Activated CD4-positive, alpha-beta T cell treated with anti-CD3 and anti-CD28 coated beads for 36 hours (primary cell): ENCODE measurements around the gene ARHGEF16. TPM values are rescaled to one million over a fixed set of nuclear protein-coding genes. Genes with fewer than 3 reads are reported as not detected.

Experiments
- ATAC-seq: fragments of 200-7000 bp; cut with Tn5 transposase; one replicate; pipeline ENCODE4 v1.10.0; 2021; ENCODE audit warnings: mild to moderate bottlenecking, moderate library complexity
- CTCF ChIA-PET: fragments of 350-600 bp; sonication (Branson Sonifier 250); formaldehyde crosslinking; loops from one replicate; lab custom pipeline; 2021; ENCODE audit warnings: antibody characterized with exemption; lab: Charles Lee
- POLR2A ChIA-PET: fragments of 350-600 bp; sonication (Branson Sonifier 250); formaldehyde crosslinking; loops from one replicate; lab custom pipeline; 2021; ENCODE audit warnings: antibody characterized with exemption, inconsistent platforms; lab: Charles Lee
- DNase-seq: peaks from one replicate; pipeline ENCODE4 v3.0.0-alpha.2; 2020
- H3K27ac Mint-ChIP-seq: one replicate; pipeline ENCODE4 v1.8.0; 2021; ENCODE audit warnings: mixed read lengths
- H3K27me3 Mint-ChIP-seq: one replicate; pipeline ENCODE4 v1.8.0; 2021; ENCODE audit warnings: mixed read lengths
- H3K36me3 Mint-ChIP-seq: one replicate; pipeline ENCODE4 v1.8.0; 2021; ENCODE audit warnings: low read depth, mixed read lengths
- H3K4me1 Mint-ChIP-seq: one replicate; pipeline ENCODE4 v1.8.0; 2021; ENCODE audit warnings: mixed read lengths
- H3K4me3 Mint-ChIP-seq: one replicate; pipeline ENCODE4 v1.8.0; 2021; ENCODE audit warnings: mild to moderate bottlenecking, moderate library complexity, mixed read lengths
- H3K9me3 Mint-ChIP-seq: one replicate; pipeline ENCODE4 v1.8.0; 2021; ENCODE audit warnings: low read depth, mixed read lengths
- intact Hi-C, 2 experiments: fragments of 100-400 bp; cut with DNase I in 1 of 2; cut with micrococcal nuclease in 1 of 2; formaldehyde crosslinking; loops; one replicate each; pipeline versions ENCODE4 v1.14.2 to v1.15.1; 2022 to 2024; cut with DNase I, micrococcal nuclease
- total RNA-seq, 2 experiments: library from RNA; stranded (reverse); gene quantifications; one replicate each; pipeline ENCODE4 v1.2.3, GENCODE V29; 2021

ARHGEF16 gene
- total RNA-seq, 2 experiments from 2014 or later, result not detected

DNA sequence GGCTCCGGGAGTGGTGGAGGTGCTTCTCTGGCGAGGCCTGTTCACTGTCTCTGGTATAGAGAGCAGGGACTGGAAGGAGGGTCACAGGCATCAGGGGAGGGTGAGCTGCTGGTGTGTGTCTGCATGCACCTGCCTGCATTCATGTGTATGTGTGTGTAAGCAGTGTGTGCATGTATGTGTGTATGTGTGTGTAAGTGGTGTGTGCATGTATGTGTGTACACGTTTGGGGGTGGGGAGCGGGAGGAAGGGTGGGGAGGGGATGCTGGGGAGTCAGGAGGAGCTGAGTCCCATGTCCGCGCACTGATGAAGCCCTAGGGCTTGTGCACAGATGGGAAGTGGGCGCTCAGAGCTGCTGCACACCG is 49.0 kb downstream of the ARHGEF16 start:
- ATAC-seq (no peak), DNase-seq (no peak)
- intact Hi-C loops, result no loop called here
- Mint-ChIP-seq H3K4me1 (no peaks in the 10 kb centered on the region), H3K4me3 (no peak overlapping the region), H3K9me3 (no peaks in the 10 kb centered on the region), H3K27ac (no peak overlapping the region), H3K27me3 (no peaks in the 10 kb centered on the region), H3K36me3 (no peaks in the 10 kb centered on the region)
- CTCF ChIA-PET, result no interaction called here
- POLR2A ChIA-PET, result no interaction called here

DNA sequence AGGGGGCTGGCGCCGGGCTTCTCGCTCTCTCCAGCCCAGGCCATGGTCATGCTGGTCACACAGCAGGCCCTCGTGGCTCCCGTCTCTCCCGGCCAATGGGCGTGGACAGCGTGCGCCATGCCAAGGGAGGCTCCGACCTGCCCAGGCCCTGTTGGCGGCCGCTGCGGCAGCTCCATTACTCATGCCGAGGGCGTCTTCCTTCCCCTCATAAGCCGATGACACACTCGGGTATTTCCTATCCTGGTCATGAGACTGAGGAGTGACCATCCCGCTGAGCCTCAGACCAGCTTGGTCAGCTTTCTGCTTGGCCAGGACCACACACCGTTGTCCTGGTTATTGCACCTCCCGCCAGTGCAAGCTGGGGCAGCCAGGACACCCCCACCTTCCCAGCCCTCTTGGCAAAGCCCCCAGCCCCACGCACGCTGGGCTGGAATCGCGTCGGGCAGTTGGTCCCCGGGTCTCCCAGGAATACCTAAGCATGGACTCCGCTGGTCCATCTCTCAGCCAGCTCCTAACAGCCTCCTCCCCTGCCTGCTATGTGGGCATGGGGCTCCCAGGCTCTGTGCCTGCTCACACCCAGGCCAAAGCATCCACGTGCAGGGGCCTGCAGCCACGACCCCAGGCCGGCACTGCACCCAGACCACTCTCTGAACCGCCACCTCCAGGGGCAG is 49.8 kb downstream of the ARHGEF16 start:
- DNase-seq (no peak), ATAC-seq (no peak)
- ChIA-PET CTCF (interaction anchor here (1.0 kb wide), 1 partner anchor 14 kb away, joined by 4 read pairs; no protein-coding TSS in a partner anchor), POLR2A (no interaction called here)
- Mint-ChIP-seq H3K27me3 (no peaks in the 10 kb centered on the region), H3K9me3 (no peaks in the 10 kb centered on the region), H3K36me3 (no peaks in the 10 kb centered on the region), H3K4me1 (no peaks in the 10 kb centered on the region), H3K27ac (no peak overlapping the region), H3K4me3 (no peak overlapping the region)
- intact Hi-C loops, result no loop called here

DNA sequence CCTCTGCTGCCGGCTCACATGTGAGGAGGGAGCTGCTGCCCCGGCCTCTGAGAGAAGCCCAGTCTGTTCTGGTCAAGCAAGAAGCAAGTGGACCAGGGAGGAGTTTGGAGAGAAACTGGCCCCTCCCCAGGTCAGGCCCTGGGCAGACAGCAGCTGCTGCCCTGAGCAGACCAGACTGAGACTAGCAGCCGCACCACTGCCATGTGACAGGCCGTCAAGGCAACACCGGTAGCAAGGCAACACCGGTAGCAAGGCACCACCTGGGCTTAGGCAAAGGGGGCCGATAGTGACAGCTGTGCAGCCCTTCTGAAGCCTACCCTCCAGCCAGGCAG is 50.3 kb downstream of the ARHGEF16 start:
- Mint-ChIP-seq H3K36me3 (no peaks in the 10 kb centered on the region), H3K4me1 (no peaks in the 10 kb centered on the region), H3K27me3 (no peaks in the 10 kb centered on the region), H3K27ac (no peak overlapping the region), H3K9me3 (no peaks in the 10 kb centered on the region), H3K4me3 (no peak overlapping the region)
- POLR2A ChIA-PET, result no interaction called here
- DNase-seq (no peak), ATAC-seq (no peak)
- intact Hi-C loops, result no loop called here
- CTCF ChIA-PET, result interaction anchor here (1.0 kb wide), 1 partner anchor 14 kb away, joined by 4 read pairs; no protein-coding TSS in a partner anchor

DNA sequence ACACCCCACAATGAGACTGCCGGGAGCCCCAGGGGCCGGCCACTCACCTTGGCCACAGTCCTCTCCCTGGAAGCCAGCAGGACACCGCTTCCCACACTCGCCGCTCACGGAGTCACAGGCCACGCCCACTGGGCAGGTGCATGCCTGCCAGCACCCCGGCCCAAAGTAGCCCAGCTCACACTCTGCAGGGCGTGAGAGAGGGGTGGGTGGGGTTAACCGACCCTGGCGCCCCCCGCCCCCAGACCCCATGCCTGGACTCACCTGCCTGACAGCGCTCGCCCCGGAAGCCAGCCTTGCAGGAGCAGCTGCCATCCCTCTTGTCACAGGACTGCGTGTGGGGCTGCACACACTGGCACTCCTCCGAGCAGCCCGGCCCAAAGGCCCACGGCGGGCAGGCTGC is 50.7 kb downstream of the ARHGEF16 start:
- intact Hi-C loops, result no loop called here
- DNase-seq (no peak), ATAC-seq (no peak)
- no peak overlapping the region for H3K27ac Mint-ChIP-seq
- H3K9me3 Mint-ChIP-seq, result no peaks in the 10 kb centered on the region
- no peaks in the 10 kb centered on the region for H3K27me3 Mint-ChIP-seq
- no peaks in the 10 kb centered on the region for H3K36me3 Mint-ChIP-seq
- CTCF ChIA-PET, result no interaction called here
- no peaks in the 10 kb centered on the region for H3K4me1 Mint-ChIP-seq
- POLR2A ChIA-PET, result no interaction called here
- H3K4me3 Mint-ChIP-seq, result no peak overlapping the region

DNA sequence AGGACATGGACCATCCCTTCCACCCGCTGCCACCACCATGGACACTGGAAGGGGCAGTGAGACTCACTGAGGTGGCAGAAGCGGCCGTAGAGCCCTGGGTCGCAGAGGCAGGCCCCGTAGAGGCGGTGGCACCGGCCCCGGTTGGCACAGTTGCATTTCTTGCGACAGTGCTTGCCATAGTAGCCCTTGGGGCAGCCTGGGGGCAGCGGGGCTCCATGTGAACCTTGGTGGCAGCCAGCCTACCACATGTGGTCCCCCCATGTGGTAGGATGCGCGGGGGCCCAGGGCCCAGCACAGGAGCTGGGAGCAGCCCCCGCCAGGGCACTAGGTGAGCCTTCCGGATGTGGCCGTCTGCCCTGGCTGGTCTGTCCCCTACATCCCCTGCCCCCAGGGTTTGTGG is 51.6 kb downstream of the ARHGEF16 start:
- no peak for DNase-seq
- CTCF ChIA-PET, result interaction anchor here (0.5 kb wide), 1 partner anchor 1328 kb away, joined by 3 read pairs; no protein-coding TSS in a partner anchor
- Mint-ChIP-seq H3K36me3 (no peaks in the 10 kb centered on the region), H3K27me3 (no peaks in the 10 kb centered on the region), H3K4me1 (no peaks in the 10 kb centered on the region), H3K9me3 (no peaks in the 10 kb centered on the region), H3K27ac (no peak overlapping the region), H3K4me3 (no peak overlapping the region)
- intact Hi-C loops, result no loop called here
- POLR2A ChIA-PET, result no interaction called here
- no peak for ATAC-seq

DNA sequence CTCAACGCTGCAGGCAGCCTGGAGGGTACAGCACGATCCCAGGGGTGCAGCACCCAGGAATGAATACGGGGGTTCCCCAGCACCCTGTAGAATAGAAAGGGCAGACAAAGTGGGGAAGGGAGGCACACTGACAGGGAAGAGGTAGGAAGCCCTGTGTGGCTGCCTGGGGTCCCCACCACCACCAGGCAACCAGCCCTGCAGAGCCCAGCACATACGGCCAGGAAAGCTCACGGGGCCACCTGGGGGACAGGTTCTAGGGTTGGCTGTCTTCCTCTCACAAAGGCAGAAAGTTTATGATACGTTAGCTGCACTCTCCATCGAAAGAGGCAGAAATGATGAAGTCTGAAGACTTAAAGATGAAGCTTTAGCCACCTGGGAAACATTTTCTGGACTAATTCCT is 52.5 kb downstream of the ARHGEF16 start:
- no peak overlapping the region for H3K27ac Mint-ChIP-seq
- intact Hi-C loops, result no loop called here
- H3K9me3 Mint-ChIP-seq, result no peaks in the 10 kb centered on the region
- DNase-seq, result no peak
- ATAC-seq, result no peak
- H3K27me3 Mint-ChIP-seq, result no peaks in the 10 kb centered on the region
- POLR2A ChIA-PET, result no interaction called here
- no peaks in the 10 kb centered on the region for H3K4me1 Mint-ChIP-seq
- CTCF ChIA-PET, result no interaction called here
- H3K36me3 Mint-ChIP-seq, result no peaks in the 10 kb centered on the region
- no peak overlapping the region for H3K4me3 Mint-ChIP-seq

DNA sequence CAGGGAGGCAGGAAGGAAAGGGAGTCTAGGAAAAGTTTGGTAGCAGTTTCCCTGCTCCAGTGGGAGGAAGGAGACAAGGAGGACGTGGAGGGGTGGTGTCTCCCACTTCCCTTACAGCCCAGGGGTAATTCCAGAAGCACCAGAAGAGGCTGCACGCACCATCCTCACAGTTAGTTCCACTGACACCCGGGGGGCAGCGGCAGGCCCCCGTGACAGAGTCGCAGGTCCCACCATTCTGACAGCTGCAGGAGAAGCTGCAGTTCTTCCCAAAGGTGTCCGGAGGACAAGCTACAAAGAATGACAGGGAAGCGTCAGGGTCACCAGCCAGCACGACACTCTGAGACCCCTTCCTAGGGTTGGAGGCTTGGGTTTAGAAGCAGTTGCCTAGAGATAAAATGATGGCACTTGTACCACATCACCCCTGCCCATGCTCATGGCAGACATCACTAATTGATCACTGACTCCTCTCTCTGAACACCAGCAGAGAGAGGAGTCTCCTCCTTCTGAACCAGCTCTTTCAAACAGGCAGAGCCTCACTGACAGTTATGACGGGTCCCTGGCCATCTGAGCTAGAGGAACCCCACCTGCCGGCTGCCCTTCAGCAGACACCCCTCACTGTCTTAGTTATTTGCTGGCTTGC is 53.3 kb downstream of the ARHGEF16 start:
- Mint-ChIP-seq H3K36me3 (peaks cover 3% of the 10 kb centered on the region), H3K4me3 (no peak overlapping the region), H3K27me3 (no peaks in the 10 kb centered on the region), H3K9me3 (no peaks in the 10 kb centered on the region), H3K4me1 (no peaks in the 10 kb centered on the region), H3K27ac (no peak overlapping the region)
- intact Hi-C loops, result no loop called here
- CTCF ChIA-PET, result no interaction called here
- DNase-seq (no peak), ATAC-seq (no peak)
- POLR2A ChIA-PET, result no interaction called here

DNA sequence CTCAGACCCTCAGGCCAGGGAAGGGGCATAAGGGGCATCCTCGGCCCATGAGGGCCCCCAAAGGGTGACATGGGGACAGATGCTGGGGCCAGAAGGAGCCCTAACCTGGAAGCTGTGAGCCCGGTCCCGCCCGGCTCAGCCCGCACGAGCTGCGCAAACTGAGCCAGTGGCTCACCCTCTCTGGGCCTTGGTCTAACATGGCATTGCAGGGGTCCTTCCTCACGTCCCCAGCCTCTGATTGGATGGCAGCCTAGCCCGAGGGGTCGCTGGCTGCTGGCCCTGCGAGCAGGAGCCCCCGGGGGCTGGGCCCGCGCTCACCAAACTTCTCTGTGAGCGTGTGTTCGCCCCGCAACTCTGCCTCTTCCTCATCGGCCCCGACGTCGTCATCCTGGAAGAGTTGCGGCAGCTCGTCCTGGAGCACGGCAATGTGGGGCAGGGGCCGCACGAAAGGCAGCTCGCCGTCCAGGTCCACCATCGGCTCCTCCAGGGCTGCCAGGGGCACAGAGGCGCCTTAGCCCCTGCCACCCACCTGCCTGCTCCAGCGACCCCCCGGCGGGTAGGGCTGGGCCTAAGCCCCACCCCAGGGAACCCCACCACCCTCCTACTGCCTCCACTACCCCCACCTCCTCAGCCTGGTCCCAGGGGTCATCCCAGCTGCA is 54.4 kb downstream of the ARHGEF16 start:
- no peaks in the 10 kb centered on the region for H3K27me3 Mint-ChIP-seq

DNA sequence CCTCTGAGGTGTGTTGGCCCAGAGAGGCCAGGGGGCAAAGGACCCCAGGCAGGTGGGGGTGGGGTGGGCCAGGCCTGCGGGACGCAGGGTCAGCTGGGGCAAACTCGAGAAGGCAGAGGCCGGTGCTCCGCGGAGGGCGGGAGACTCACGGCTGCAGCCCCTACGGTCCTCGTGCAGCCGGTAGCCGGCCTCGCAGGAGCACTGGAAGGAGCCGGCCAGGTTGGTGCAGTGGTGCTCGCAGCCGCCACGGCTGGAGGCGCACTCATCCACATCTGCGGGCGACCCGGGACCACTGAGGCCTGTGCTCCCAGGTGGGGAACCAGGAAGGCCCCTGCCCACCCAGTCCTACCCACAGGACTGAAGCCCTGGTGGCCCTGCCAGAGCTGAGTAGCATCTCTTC is 55.3 kb downstream of the ARHGEF16 start:
- DNase-seq (no peak), ATAC-seq (no peak)
- CTCF ChIA-PET, result interaction anchor here (0.6 kb wide), 1 partner anchor 8 kb away, joined by 3 read pairs; no protein-coding TSS in a partner anchor
- Mint-ChIP-seq H3K9me3 (no peaks in the 10 kb centered on the region), H3K36me3 (peaks cover 3% of the 10 kb centered on the region), H3K4me3 (no peak overlapping the region), H3K27me3 (no peaks in the 10 kb centered on the region), H3K27ac (no peak overlapping the region), H3K4me1 (no peaks in the 10 kb centered on the region)
- intact Hi-C loops, result no loop called here
- POLR2A ChIA-PET, result no interaction called here

More for the DNA sequence above, 54.4 kb downstream of the ARHGEF16 start:
- Mint-ChIP-seq H3K27ac (no peak overlapping the region), H3K9me3 (no peaks in the 10 kb centered on the region), H3K4me1 (no peaks in the 10 kb centered on the region), H3K36me3 (peaks cover 3% of the 10 kb centered on the region), H3K4me3 (no peak overlapping the region)
- DNase-seq (no peak), ATAC-seq (no peak)
- ChIA-PET CTCF (no interaction called here), POLR2A (no interaction called here)
- intact Hi-C loops, result no loop called here

DNA sequence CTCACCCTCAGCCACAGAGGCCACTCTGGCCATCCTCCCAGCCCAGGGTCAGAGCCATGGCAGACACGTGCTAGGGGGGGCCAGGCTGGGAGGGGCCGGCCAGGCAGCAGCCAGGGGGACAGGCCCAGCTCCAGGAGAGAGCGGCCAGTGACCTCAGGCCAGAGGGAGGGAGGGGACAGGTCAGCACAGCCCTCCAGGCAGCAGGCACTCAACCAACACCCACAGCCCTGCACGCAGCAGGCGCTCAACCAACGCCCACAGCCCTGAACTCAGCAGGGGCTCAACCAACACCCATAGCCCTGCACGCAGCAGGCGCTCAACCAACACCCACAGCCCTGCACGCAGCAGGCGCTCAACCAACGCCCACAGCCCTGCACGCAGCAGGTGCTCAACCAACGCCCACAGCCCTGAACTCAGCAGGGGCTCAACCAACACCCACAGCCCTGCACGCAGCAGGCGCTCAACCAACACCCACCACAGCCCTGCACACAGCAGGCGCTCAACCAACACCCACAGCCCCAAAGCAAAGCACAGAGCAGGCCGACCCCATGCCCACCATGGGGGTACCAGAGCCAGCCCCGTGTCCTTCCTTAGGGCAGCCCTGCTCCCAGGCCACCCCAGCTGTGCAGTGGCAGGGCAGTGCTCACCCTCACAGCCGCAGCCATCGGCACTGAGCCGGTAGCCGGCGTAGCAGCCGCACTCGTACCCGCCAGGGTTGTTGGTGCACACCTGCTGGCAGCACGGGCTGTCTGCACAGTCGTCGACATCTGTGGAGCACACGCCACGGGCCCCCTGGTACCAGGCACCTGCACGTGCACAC is 55.9 kb downstream of the ARHGEF16 start:
- ATAC-seq (no peak), DNase-seq (no peak)
- peaks cover 3% of the 10 kb centered on the region for H3K36me3 Mint-ChIP-seq
- intact Hi-C loops, result no loop called here
- no peaks in the 10 kb centered on the region for H3K4me1 Mint-ChIP-seq
- H3K27me3 Mint-ChIP-seq, result no peaks in the 10 kb centered on the region
- no peak overlapping the region for H3K4me3 Mint-ChIP-seq
- H3K9me3 Mint-ChIP-seq, result no peaks in the 10 kb centered on the region
- CTCF ChIA-PET, result interaction anchor here (0.6 kb wide), 1 partner anchor 8 kb away, joined by 3 read pairs; no protein-coding TSS in a partner anchor
- H3K27ac Mint-ChIP-seq, result no peak overlapping the region
- POLR2A ChIA-PET, result no interaction called here

DNA sequence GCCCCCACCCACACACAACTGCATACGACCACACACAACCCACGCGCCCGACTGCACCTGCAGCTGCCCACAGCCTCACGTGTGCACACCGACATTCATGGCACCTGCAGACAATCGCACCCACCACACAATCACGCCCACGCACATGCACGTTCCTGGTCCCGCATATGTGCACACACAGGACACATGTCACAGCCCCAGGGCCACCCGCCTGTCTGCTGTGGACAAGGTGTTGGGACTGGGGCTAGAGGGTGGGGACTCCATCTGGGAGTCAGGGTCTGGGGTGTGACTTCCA is 56.4 kb downstream of the ARHGEF16 start:
- POLR2A ChIA-PET, result no interaction called here
- H3K9me3 Mint-ChIP-seq, result no peaks in the 10 kb centered on the region
- no peak for ATAC-seq

More for the DNA sequence above, 56.4 kb downstream of the ARHGEF16 start:
- Mint-ChIP-seq H3K27ac (no peak overlapping the region), H3K4me3 (no peak overlapping the region), H3K27me3 (no peaks in the 10 kb centered on the region), H3K4me1 (no peaks in the 10 kb centered on the region), H3K36me3 (peaks cover 3% of the 10 kb centered on the region)
- intact Hi-C loops, result no loop called here
- CTCF ChIA-PET, result no interaction called here
- DNase-seq, result no peak
